Breast epithelium (tissue), 3 donors: ENCODE data around the gene MAP4K4.

Experiments used
- CTCF ChIP-seq, 3 donors: fragments of 450-650 bp; IDR thresholded peaks; one replicate each; pipeline ENCODE4 v1.5.1; 2016 to 2017; ENCODE audit warnings: antibody characterized with exemption in 3 of 3, mild to moderate bottlenecking in 3 of 3, moderate library complexity in 3 of 3
- POLR2AphosphoS5 ChIP-seq, 3 donors: sonication (generic); formaldehyde crosslinking; IDR thresholded peaks; one replicate each; pipeline ENCODE4 v1.6.1; 2017; ENCODE audit warnings: antibody characterized with exemption in 3 of 3

DNA sequence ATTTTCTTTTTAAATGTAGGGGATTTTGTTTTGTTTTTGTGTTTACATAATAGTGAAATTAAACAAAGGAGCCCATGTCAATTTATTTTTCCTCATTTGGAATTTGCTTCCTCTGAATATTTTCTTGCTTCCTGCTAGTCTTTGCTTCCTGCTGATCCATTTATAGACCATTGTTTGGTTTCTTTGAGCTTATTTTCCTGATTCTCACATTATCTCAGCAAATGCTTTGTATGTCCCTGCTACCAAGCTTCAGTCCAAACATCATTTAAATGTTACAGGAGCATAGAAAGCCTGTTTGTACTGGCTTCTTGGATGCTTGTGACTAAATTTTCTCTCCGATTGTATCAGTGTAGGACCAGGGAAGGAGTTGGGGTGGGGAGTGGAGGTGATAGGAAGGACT lies 166.9 kb downstream of the MAP4K4 start:
- TF ChIP-seq CTCF (IDR thresholded peaks at IDR 0.05) (no peak), POLR2AphosphoS5 (IDR thresholded peaks at IDR 0.05) (no peak)
